Measurements from ENCODE around the gene MYCL. TPM values are rescaled to one million over a fixed set of nuclear protein-coding genes. Genes with fewer than 3 reads are reported as not detected.
"Not testable (repeated sequence)": the region's sequence is repeated elsewhere in the genome, so short reads cannot be mapped to it uniquely, and the experiment has no call there.

The MYCL gene
- total RNA-seq, 2 donors from 2014 or later = 0.76 to 0.77 TPM

DNA sequence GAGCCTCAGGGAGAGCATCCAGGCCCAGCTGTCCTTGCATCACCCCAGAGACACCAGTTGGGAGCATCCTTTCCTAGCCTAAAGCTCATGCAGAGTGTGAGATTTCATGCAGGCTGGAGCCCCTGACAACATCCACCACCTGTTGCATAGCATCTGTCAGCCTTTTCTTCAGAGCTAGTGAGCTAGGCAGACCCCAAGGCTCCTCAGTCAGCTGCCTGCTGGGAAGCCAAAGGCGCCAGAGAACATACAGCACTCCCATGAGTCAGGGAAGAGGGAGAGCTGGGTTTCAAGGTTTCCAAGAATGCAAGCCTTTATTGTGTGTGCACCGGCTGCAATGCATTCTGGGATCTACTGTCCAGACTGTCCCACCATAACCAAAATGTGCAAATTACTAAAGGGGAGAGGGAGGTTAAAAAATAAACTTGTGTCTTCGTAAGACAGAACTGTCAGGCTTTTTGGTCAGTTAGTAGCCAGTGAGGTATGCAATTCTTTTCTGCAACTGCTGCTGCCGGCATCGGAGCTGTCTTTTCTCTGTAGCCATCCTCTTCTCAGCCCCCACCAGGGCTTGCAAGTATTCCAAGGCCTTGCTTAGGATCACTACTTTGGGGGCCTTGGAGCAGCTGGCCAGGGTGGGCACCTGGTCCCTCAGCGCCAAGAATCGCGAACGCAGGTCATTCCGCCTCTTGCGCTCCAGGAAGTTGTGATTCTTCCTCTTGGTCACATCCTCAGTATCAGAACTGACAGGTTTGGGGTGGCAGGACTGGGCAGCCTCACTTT lies 4.6 kb downstream of the MYCL start:
- intact Hi-C loops (cut with DNase I) = no loop called here
- DNase-seq = no peak
- no peak for ATAC-seq

DNA sequence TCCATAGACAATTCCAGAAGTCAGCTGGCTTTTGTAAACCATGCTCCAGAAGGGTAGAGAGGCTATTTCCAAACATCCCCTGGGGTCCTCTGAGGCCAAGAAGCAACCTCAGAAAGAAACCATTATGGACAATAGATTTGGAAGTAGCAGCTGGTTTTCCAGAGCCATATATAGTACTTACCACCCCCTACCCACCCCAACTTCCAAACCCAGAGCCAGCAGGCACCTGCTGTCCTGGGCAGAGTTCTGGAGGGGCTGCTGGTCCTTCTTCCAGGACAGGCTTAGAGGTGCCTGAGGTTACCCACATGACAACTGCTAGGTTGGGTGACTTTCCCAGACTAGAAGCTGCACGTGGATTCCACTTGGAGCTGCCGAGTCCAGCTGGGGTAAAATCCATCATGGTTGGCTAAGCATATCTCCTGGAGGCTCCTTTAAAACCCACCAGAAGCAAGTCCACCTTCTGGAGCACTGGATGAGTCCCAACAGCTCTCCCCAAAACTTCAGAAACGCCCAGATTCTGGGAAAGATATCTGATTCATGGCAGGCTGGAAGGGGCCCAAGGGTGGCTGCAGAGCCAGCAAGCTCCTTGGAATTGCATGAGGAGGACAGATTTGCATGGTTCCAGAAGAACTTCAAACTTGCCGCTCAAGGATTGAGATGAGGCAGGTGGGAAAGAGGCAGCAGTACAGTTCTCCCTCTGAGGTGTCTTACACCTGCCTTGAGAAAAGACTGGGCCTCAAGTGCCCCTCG lies 5.8 kb downstream of the MYCL start:
- no peak for DNase-seq
- intact Hi-C loops (cut with DNase I) = no loop called here
- ATAC-seq = no peak

DNA sequence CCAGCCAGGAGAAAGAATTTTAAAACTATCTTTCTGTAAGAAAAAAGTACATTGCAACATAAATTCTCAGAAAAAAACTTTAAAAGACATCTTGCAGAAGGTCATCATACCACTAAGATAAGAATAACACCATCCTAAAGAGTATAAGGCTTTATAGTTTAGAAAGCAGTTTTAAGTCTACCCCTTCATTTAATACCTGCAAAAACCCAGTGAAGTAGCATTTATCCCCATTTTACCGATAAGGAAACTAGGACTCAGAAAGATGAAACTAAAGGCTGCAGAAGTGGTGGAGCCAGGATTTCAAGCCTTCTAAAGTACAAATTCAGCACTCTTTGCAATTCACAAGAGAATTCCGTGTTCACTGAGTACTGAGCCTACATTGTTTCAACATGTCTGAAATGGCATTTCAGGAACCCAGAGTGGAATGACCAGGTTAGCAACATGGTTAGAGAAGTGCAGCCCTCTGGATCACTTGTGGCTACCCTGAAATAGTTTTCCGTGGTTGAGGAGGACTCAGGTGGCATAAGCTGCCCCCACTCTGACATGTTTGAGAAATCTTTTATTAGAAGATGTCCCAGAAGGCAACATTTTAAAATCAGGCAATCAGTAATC lies 6.7 kb downstream of the MYCL start:
- ATAC-seq (peak in 1 of 2 donors; percentile 13), DNase-seq (no peak)
- intact Hi-C loops (cut with DNase I) = no loop called here

DNA sequence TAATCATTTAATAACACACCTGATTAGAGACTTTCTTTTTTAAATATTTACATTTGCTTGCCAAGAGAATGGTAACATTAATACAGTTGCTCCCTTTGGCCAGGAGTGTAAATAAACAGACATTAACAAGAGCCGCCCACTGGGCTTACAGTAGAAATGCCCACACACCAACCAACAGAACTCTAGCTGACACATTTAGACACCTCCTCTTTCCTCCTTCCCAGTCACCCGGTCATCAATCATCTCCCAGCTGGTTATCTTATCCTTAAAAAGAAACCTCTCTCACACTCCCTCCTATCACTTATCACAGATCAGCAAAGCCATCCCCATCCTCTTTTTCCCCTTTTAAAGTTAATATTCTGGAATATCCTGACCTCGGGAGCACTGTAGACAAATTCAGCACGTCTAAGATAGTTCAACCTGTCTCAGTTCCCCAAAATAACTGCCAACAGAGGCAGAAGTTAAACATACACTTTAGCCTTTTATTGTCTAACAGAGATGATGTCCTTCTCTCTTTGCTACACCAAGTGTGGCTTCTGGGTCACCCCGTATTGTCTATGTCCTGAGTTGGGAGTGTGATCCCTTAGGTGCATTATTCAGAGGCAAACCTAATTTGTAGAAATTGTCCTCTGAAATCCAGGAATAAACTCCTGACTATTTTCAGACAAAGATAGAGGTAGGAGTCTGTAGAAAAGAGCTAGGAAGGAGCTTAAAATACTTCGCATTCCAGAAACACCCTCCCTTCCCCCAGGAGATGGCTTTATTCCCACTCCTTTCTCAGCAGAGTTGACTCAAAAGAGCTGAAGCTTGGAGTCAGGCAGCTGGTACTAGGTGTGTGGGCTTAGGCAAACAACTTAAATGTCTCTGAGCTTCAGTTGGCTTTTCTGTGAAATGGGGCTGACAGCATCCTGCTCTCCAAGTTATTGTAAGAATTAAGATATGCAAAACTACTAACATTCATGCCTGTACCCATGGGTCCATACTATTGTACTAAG lies 8.8 kb downstream of the MYCL start:
- peak; percentile 41 to 87 for ATAC-seq
- DNase-seq = no peak
- intact Hi-C loops (cut with DNase I) = no loop called here

DNA sequence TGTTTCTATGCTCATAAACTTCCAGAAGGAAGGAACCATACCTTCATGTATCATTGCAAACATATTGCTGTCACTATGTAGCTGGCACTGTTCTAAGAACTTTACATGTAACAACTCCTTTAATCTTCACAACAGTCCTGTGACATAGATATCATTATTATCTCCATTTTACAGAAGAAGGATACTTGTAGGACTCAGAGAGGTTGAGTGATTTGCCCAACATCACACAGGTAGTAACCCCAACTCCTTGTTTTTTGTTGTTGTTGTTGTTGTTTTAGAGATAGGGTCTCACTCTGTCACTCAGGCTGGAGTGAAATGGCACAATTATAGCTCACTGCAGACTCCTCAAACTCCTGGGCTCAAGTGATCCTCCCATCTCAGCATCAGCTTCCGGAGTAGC lies 10.8 kb downstream of the MYCL start:
- DNase-seq (no peak), ATAC-seq (no peak)
- intact Hi-C loops (cut with DNase I) = no loop called here

DNA sequence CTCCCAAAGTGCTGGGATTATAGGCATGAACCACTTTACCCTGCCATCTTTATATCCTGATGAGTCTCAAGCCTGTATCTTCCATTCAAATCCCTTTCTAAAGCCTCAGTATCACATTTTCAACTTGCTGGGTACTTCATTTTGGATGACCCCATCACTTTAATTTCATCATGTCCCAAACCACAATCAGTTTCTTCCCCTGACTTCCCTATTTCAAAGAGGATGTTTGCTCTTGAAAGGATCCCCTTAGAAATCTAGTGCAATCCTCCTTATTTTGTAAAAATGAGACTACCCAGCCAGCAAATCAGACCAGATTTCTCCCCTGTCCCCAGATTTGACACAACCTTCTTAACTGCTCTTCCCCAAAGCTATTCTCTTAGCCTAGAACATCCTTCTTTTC lies 11.4 kb downstream of the MYCL start:
- DNase-seq (no peak), ATAC-seq (no peak)
- intact Hi-C loops (cut with DNase I) = no loop called here

DNA sequence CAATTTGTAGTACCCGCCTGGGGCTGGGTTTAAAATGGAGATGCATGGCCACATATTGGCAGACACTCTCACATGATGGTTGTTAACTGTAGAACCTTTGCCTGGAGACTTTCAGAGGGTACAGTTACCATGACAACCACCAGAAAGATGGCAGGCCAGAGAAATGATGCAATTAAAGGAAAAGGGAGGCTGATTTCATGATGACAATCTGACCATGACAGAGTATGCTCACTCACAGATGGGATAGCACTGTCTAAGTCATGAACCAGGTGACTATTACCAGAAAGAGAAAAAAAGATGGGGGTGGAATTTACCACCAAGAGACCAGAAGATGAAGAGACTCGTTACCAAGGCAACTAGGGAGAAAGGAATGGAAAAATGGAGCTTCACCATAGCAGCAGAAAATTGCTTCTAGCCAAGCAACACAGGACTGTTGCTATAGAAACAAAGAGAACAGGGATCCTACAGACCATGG lies 14.9 kb downstream of the MYCL start:
- intact Hi-C loops (cut with DNase I) = no loop called here
- ATAC-seq = no peak
- no peak for DNase-seq

DNA sequence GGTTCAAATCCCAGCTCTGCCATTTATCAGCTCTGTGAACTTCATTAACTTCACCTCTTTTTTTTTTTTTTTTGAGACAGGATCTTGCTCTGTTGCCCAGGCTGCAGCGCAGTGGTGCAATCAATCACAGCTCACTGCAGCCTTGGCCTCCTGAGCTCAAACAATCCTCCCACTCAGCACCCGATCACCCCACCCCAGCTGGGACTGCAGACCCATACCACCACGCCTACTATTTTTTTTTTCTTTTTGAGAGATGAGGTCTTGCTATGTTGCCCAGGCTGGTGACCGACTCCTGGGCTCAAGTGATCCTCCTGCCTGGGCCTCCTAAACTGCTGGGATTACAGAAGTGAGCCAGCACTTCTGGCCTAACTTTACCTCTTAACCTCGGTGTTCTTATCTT lies 16.2 kb downstream of the MYCL start:
- DNase-seq (no peak), ATAC-seq (no peak)
- intact Hi-C loops (cut with DNase I) = no loop called here

DNA sequence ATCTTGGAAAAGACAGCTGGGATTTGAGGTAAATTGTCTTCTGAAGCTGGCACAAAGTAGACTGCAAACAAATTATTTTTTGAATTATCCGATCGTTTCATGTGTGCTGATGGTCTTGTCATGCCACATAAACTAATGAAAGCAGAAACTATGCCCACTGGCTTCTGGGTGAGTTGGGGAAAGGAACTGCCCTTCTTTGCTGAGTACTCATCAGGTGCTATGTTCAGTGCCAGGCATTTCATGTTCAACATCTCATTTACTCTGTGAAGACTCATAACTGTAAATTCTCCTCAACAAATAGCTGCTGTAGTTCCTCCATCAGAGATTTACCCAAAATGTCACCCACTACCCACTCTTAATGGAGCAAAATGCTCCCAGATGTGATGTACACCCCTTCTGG lies 19.6 kb downstream of the MYCL start:
- intact Hi-C loops (cut with DNase I) = no loop called here
- DNase-seq = no peak
- ATAC-seq = no peak

DNA sequence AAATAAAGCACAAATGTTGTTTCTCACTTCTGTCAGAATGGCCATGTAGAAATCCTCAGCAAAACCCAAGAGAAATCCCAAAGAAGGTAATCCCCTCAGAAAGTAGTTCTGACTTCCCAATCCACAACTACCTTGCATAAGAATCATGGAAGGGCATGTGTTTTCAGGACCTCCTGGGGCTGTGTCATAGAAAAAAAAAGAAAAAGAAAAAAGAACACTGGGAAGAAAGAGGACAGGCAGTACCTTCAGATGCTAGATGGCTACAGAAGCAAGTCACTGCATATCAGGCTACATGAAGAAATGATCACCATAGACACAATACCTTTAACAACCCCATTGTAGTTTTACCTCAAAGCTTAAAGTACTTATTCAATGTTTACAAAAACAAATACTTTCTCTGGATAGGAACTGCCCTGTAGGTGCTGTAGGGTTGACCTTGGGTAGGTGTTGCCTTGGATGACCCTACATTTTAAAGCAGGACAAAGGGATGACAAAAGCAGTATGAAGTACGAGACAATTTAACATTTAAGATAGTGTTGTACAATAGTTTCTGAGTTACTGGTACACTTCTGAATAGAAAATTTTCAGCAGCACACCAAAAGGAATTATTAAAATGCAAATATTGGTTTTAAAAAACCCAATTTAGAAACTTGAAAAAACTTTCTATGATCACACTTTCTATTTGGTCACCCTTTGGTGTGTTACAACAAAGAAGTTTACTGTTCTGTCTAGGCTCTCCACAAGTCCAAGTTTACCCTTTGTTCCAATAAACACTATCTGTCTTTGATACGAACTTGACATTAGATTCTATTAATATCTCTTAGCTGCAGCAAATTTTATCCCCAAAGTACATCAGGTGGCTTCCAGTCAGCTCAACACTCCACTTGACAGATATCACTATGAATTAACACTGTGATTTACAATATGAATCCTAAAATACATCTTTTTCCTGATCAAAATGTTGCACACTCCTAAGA lies 23.4 kb downstream of the MYCL start:
- intact Hi-C loops (cut with DNase I) = no loop called here
- no peak for DNase-seq
- ATAC-seq = peak in 1 of 2 donors; percentile 22

DNA sequence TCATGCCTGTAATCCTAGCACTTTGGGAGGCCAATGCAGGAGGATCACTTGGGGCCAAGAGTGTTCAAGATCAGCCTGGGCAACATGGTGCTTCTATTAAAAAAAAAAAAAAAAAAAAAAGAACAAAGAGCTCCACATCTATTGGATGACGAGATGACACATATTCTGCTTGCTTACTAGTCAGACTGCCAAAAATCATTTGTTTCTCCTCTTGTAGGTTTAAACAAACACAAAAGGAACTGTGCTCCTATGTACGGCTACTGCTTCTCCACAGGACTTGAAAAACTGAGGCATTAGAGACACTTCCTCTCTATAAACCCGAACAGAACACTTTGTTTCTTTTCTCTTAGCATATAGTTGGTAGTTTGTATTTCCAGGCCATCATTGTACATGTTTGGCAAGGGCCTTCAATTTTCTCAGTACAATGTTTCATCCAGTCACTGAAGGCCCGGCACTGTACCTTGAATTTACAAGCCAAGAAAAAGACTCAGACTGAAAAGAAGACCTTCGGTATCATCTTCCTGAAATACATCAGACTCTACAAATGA lies 24.4 kb downstream of the MYCL start:
- intact Hi-C loops (cut with DNase I) = no loop called here
- DNase-seq = no peak
- no peak for ATAC-seq

DNA sequence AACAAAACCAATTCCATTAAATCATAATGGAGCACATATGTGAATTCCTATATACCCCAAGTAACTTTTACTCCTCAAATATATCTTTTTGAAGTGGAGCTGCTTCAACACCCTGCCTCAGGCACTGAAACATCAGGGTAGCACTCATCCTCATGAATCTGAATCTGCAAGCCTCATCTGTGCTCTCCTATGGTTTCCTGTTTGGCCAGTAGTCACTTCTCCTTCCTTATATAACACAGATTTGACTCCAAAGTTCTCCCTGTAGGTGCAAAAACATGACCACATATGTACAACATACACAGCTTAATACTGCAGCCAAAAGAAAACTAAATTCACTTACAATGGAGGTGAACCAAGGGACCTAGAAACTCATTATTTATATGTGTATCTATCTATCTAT lies 25.6 kb downstream of the MYCL start:
- no peak for DNase-seq
- no peak for ATAC-seq
- intact Hi-C loops (cut with DNase I) = no loop called here

DNA sequence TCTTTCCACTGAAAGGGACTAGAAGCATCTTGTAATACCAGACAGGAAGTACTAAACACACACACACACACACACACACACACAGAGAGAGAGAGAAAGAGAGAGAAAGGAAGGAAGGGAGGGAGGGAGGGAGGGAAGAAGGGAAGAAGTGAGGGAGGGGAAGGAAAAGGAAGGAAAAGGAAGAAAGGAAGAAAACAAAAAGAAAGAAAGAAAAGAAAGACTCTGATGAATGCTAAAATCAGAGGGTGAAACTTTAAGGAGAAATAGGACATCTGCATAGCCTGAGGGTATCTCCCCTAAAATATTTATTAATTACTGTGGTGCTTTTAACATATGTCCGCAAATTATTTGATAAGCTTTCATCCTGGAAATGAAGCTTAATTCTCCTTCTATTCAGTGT lies 29.0 kb downstream of the MYCL start:
- intact Hi-C loops (cut with DNase I) = no loop called here
- ATAC-seq (no peak), DNase-seq (no peak)

DNA sequence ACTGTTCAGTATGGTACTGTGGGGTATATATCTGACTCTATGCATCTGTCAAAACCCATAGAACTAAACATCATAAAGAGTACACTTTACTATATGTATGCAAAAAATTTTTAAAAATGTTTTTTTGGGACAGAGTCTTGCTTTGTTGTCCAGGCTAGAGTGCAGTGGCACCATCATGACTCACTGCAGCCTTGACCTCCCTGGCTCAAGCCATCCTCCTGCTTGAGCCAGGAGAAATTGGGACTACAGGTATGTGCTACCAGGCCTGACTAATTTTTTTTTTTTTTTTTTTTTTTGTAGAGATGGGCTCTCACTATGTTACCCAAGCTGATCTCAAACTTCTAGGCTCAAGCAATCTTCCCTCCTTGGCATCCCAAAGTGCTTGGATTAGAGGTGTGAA lies 29.9 kb downstream of the MYCL start:
- no peak for ATAC-seq
- intact Hi-C loops (cut with DNase I) = no loop called here
- no peak for DNase-seq

DNA sequence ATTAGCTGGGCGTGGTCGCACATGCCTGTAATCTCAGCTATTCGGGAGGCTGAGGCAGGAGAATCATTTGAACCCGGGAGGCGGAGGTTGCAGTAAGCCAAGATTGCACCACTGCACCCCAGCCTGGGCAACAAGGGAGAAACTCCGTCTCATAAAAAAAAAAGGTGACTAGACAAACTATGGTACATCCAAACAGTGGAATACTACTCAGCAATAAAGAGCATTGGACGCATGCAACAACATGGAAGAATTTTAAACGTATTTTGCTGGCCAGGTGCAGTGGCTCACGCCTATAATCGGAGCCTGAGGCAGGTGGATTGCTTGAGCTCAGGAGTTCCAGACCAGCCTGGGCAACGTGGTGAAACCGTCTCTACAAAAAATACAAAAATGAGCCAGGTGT lies 30.7 kb downstream of the MYCL start:
- ATAC-seq; intact Hi-C loops (cut with DNase I): not testable (repeated sequence)

DNA sequence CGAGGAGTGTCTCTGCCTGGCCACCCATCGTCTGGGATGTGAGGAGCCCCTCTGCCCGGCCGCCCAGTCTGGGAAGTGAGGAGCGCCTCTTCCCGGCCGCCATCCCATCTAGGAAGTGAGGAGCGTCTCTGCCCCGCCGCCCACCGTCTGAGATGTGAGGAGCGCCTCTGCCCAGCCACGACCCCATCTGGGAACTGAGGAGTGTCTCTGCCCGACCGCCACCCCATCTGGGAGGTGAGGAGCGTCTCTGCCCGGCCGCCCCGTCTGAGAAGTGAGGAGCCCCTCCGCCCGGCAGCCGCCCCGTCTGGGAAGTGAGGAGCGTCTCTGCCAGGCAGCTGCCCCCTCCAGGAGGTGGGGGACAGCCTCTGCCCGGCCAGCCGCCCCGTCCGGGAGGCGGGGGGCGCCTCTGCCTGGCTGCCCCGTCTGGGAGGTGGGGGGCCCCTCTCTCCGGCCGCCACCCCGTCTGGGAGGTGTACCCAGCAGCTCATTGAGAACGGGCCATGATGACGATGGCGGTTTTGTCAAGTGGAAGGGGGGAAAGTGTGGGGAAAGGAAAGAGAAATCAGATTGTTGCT lies 32.1 kb downstream of the MYCL start:
- DNase-seq; intact Hi-C loops (cut with DNase I); ATAC-seq: not testable (repeated sequence)

More for the DNA sequence above, 30.7 kb downstream of the MYCL start:
- DNase-seq = not testable (repeated sequence)

DNA sequence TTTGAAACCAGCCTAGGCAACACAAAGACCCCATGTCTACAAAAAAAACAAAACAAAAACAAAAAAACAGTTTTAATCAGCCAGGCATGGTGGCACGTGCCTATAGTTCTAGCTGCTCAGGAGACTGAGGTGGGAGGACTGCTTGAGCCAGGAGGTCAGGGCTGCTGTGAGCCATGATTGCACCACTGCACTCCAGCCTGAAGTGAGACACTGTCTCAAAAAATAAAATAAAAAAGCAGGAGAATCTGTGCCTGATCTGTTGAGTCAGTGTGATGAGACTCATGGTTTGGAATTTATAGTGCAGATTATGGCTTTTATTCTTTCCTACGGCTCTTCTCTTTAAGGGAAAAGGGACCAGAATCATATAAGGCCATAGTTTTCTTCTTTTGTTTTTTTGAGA lies 35.0 kb downstream of the MYCL start:
- no peak for DNase-seq
- peak in 1 of 2 donors; percentile 44 for ATAC-seq
- intact Hi-C loops (cut with DNase I) = no loop called here

Data from left cardiac atrium (tissue), 4 donors.